ENCODE data around the gene PINLYP. TPM values are rescaled to one million over a fixed set of nuclear protein-coding genes. Genes with fewer than 3 reads are reported as not detected.

Gene PINLYP
- total RNA-seq, 4 donors from 2014 or later = 2.3 to 9.4 (median 6.7) TPM

DNA sequence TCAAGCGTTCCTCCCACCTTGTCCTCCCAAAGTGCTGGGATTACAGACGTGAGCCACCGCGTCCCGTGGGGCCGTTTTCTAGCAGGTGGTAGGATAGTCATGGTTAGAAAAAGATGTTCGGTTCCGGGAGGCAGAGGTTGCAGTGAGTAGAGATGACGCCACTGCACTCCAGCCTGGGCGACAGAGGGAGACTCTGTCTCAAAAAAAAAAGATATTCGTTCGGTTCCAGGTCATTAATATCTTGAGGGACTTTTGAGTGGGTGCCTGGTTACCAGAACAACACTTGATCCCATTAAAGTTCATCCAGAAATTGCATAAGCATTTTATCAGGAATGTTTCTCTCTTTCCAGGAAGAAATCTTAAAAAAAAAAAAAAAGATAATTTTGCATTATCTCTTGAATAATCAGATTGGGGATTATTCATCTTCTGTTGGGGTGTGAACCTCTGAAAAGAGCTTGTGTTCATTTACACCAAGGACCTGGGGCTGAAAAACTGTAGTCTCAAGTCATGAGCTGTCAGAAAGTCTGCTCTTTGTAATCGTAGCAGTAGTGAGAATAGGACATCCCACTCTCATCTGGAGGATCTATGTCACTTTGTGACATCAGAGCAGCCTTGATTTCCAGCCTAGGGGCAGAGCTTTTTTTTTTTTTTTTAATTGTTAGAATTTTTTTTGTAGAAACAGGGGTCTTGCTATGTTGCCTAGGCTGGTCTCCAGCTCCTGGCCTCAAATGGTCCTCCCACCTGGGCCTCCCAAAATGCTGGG lies 47.6 kb upstream of the PINLYP start:
- H3K9me3 ChIP-seq = no peaks in the 10 kb centered on the region
- peak overlapping the region; percentile 82 to 90 (median 89) for H3K27ac ChIP-seq
- peaks cover 0 to 59% (median 11%) of the 10 kb centered on the region in 3 donors for H3K4me1 ChIP-seq
- ATAC-seq = peak; percentile 47
- H3K4me3 ChIP-seq = peak overlapping the region; percentile 79 to 91
- TF ChIP-seq CTCF (IDR thresholded peaks at IDR 0.05) = no peak
- peak; percentile 8 for TF ChIP-seq POLR2AphosphoS5 (IDR thresholded peaks at IDR 0.05)
- no peak for TF ChIP-seq EP300 (IDR thresholded peaks at IDR 0.05)
- TF ChIP-seq POLR2A (IDR thresholded peaks at IDR 0.05) = no peak
- no peaks in the 10 kb centered on the region for H3K27me3 ChIP-seq
- no peaks in the 10 kb centered on the region for H3K36me3 ChIP-seq
- WGBS, 2 donors (ENCODE audit: low coverage in 1 of 2) = 8 to 24% methylated on average over 9 to 12 of the region's 13 CpGs

GRCh38 chr19:43532571-43532961 lies 43.0 kb upstream of the PINLYP start:
- TF ChIP-seq EP300 (IDR thresholded peaks at IDR 0.05) (no peak), POLR2AphosphoS5 (IDR thresholded peaks at IDR 0.05) (no peak), POLR2A (IDR thresholded peaks at IDR 0.05) (no peak), CTCF (IDR thresholded peaks at IDR 0.05) (no peak)
- H3K36me3 ChIP-seq = peaks cover 0 to 7% of the 10 kb centered on the region in 2 donors
- peak overlapping the region; percentile 36 to 70 for H3K4me3 ChIP-seq
- WGBS, 2 donors (ENCODE audit: low coverage in 1 of 2) = 0% methylated on average over 9 of the region's 16 CpGs; no CpG with 5 or more reads in 1 of the 2 donors
- H3K4me1 ChIP-seq = peaks cover 0 to 44% (median 14%) of the 10 kb centered on the region in 3 donors
- no peak for ATAC-seq
- H3K9me3 ChIP-seq = no peaks in the 10 kb centered on the region
- H3K27me3 ChIP-seq = no peaks in the 10 kb centered on the region
- peak overlapping the region; percentile 45 to 96 (median 90) for H3K27ac ChIP-seq

- TF ChIP-seq CTCF (IDR thresholded peaks at IDR 0.05) (peak in 2 of 4 experiments; percentile 2 to 22), POLR2A (IDR thresholded peaks at IDR 0.05) (peak in 1 of 2 donors; percentile 32), POLR2AphosphoS5 (IDR thresholded peaks at IDR 0.05) (peak; percentile 71), EP300 (IDR thresholded peaks at IDR 0.05) (no peak)
- Histone ChIP-seq H3K4me3 (peak within 1 kb of the TSS; percentile 36 to 70), H3K9me3 (no peaks in the 10 kb centered on the region), H3K4me1 (peaks cover 0 to 39% (median 11%) of the 10 kb centered on the region in 3 donors), H3K27me3 (no peaks in the 10 kb centered on the region), H3K27ac (peak within 1 kb of the TSS; percentile 65 to 96 (median 90)), H3K36me3 (peaks cover 0 to 12% of the 10 kb centered on the region in 2 donors)
- ATAC-seq = peak; percentile 62
- WGBS, 2 donors (ENCODE audit: low coverage in 1 of 2) = 0% methylated on average over 2 to 15 of the region's 47 CpGs
These were observed 42.5 kb upstream of the PINLYP start, which contains the start of gene ZNF575 for GRCh38 chr19:43532962-43533545. Gene ZNF575 (plus strand): TSS chr19:43533188. CDS start chr19:43534423, 1,235 bp downstream.

- 0% methylated on average over 3 to 10 of the region's 41 CpGs for WGBS, 2 donors (ENCODE audit: low coverage in 1 of 2)
- peak; percentile 91 for ATAC-seq
- H3K27ac ChIP-seq = peak overlapping the region; percentile 65 to 96 (median 90)
- H3K36me3 ChIP-seq = peaks cover 0 to 18% of the 10 kb centered on the region in 2 donors
- peaks cover 0 to 37% (median 11%) of the 10 kb centered on the region in 3 donors for H3K4me1 ChIP-seq
- no peak for TF ChIP-seq CTCF (IDR thresholded peaks at IDR 0.05)
- peak; percentile 57 for TF ChIP-seq POLR2AphosphoS5 (IDR thresholded peaks at IDR 0.05)
- no peaks in the 10 kb centered on the region for H3K27me3 ChIP-seq
- peak overlapping the region; percentile 36 to 70 for H3K4me3 ChIP-seq
- H3K9me3 ChIP-seq = peaks cover 0 to 2% (median 0%) of the 10 kb centered on the region in 3 donors
These were observed 41.9 kb upstream of the PINLYP start for GRCh38 chr19:43533546-43534304.

Measured in gastroesophageal sphincter (tissue), 4 donors.